Sciatic nerve (tissue), 2 donors: ENCODE data around the gene ARHGAP18. TPM values are rescaled to one million over a fixed set of nuclear protein-coding genes. Genes with fewer than 3 reads are reported as not detected.
A peak's percentile ranks its signal among the peaks of the same experiment; 100 is the strongest.
"Not testable (repeated sequence)": the region's sequence is repeated elsewhere in the genome, so short reads cannot be mapped to it uniquely, and the experiment has no call there.

Experiments used
- ATAC-seq: fragments of 200-7000 bp; cut with Tn5 transposase; one replicate; pipeline ENCODE4 v1.9.1; 2020; ENCODE audit warnings: mild to moderate bottlenecking, moderate library complexity
- DNase-seq: peaks from one replicate; pipeline ENCODE4 v3.0.0-alpha.2; 2020; ENCODE audit warnings: low spot score
- intact Hi-C: fragments of 100-400 bp; cut with DNase I; formaldehyde crosslinking; loops from one replicate; pipeline ENCODE4 v1.14.2; 2022
- total RNA-seq: library from RNA; stranded (reverse); fragmentation: NEBNext Ultra II Directional; extraction: Animal tissue kit (Norgen Biotek cat#: 25700); gene quantifications from one replicate; pipeline ENCODE4 v1.2.1, GENCODE V29; 2021
- donor health status: DM: no; HTN: no; CAD: no.
- donor health status: DM: no; HTN: no; CAD: no.

Gene ARHGAP18
- total RNA-seq, 1 donor from 2014 or later: 18.2 TPM

DNA sequence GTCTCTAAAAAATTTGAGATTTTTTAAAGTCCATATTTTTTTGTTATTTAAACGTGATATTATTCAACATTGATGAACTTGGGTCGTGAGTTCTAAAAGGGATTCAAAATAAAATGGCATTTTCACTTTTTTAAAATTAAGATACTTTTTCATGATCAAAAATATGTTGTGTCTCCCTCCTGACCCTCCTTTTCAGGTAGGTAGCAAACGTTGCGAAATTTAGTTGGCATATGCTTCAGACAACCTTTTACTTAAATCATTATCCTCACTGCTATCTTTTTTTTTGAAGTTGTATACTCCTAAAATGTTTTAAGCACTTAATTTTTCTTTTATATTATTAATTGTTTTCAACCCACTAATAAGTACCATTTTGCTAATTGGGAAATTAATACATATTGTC, 133.5 kb downstream of the ARHGAP18 start:
- ATAC-seq (no peak), DNase-seq (no peak)
- intact Hi-C loops: no loop called here

GRCh38 chr6:129575378-129576118, 134.4 kb downstream of the ARHGAP18 start:
- intact Hi-C loops: no loop called here
- DNase-seq: no peak
- ATAC-seq: peak; percentile 84

- DNase-seq, ATAC-seq, intact Hi-C loops: not testable (repeated sequence)
Measured at GRCh38 chr6:129574605-129575004, 135.4 kb downstream of the ARHGAP18 start.

- DNase-seq, ATAC-seq, intact Hi-C loops: not testable (repeated sequence)
Measured at GRCh38 chr6:129570929-129571328, 139.0 kb downstream of the ARHGAP18 start.

DNA sequence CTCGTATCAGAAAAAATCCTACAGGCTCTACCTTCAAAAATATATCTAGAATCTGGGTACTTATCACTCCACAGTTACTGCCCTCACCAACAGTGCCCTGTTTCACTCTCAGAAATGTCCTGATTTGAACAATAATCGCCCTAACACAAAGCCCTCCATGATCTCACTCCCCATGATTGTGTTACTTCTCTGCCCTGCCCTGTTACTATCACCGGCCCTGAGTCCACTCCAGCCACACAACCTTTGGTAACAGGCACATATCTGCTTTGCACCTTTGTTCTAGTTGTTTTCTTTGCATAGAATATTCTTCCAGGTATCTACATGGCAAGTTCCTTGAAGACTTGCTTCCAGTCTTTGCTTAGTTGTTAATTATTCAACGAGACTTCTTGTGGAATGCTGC, 142.0 kb downstream of the ARHGAP18 start:
- no peak for DNase-seq
- intact Hi-C loops: loop anchor here (10.0 kb wide), 1 partner anchor 73 kb away; no protein-coding TSS in a partner anchor
- ATAC-seq: no peak

DNA sequence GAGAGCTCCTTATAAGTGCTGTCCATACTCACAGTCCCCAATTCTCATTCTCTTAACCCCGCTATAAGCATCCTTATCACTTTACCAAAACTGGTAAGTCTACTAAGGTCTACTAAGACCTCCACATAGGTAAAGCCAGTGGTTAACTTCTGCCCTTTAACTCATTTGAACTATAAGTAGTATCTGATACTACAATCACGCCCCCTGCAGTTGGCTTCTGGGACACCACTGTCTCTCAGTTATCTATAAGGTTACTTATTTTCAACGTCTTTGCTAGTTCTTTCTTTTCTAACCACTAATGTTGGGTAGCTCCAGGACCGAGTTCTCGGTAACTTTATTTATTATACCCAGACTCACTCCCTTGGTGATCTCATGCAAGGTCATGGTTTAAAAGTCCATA, 142.6 kb downstream of the ARHGAP18 start:
- intact Hi-C loops: loop anchor here (10.0 kb wide), 1 partner anchor 73 kb away; no protein-coding TSS in a partner anchor
- ATAC-seq: no peak
- DNase-seq: no peak

- DNase-seq (no peak), ATAC-seq (no peak)
- intact Hi-C loops: loop anchor here (10.0 kb wide), 1 partner anchor 71 kb away; no protein-coding TSS in a partner anchor
Measured at GRCh38 chr6:129565811-129566210, 144.2 kb downstream of the ARHGAP18 start.

DNA sequence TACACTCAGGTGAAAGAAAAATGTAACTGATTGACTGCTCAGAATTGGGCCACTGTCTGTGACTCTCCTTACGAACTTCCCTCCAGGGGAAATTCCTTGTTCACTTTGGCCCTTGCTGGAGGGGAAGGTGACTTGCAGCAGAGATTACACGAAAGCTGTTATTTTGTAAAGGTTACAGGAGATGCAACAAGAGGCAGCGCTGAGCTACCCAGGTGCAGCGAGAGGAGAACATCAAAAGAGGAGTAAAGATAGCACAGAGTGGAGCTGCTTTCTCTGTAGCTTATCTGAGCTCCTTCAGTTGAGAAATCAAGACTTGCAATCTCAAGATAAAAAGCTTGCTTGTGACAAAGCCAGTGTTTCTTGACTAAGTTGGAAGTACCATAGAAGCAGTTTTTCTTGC, 144.6 kb downstream of the ARHGAP18 start:
- intact Hi-C loops: loop anchor here (10.0 kb wide), 1 partner anchor 71 kb away; no protein-coding TSS in a partner anchor
- DNase-seq (no peak), ATAC-seq (no peak)

GRCh38 chr6:129558248-129558647, 151.7 kb downstream of the ARHGAP18 start:
- intact Hi-C loops: no loop called here
- no peak for ATAC-seq
- no peak for DNase-seq

DNA sequence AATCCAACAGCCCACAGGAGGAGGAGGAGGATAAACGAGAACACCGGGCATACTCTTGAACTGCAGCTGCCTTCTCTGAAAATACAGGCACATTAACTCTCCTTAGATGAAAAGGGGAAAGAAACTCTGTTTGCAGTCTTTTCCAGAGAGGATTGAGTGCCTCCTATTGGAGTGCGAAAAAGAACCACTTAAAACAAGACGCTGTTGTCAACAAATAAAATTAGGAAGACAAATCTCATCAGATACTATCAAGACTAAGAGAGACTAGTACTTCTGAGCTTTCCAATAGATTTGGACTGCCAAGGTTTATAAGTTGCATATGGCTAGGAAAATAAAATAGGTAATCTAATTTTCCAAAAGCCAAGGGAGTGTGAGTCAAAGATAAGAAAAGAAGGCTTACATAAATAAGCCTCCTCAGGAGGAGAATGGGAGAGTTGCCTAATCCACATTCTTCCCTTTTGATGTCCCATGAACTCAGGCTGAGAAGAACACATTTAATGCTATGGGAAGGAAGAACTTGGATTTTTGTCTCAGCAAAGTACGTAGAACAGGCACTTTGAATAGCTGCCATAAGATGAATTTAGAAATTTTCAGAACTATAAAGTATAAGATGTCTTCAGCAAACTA, 154.7 kb downstream of the ARHGAP18 start:
- DNase-seq (no peak), ATAC-seq (no peak)
- intact Hi-C loops: no loop called here

DNA sequence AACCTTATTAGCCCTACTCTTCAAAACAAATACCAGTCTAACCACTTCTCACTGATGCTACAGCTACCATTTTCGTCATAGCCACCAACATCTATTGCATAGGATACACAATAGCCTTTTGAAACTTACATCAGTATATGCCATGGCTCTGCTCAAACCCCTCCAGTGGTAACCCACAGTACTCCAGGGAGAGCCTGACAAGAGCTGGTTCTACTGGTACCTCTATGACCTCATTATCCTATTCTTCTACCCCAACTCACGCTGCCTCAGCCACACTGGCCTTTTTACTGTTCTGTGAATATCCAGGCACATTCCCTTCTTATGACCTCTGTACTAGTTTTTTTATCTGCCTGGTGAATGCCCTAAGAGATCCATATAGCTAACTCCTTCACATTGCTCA, 157.6 kb downstream of the ARHGAP18 start:
- intact Hi-C loops: no loop called here
- ATAC-seq (no peak), DNase-seq (no peak)

DNA sequence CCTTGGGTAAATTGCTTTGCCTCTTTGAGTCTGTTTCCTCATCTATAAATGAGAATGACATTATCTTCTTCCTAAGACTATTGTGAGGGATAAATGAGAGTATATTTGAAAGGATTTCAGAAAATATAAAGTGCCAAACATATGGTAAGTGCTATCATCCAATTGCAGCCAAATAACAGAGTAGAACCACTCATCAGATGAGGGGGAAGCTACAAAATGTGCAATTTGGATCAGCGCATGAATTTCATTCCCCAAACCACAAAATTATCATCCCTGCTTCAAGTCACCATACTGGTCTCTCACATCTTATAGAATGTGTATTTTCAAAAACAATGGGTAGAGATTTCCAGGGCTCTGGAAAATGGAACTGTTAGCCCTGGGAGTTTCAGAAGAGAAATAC, 158.5 kb downstream of the ARHGAP18 start:
- intact Hi-C loops: no loop called here

GRCh38 chr6:129546702-129547101, 163.3 kb downstream of the ARHGAP18 start:
- no peak for ATAC-seq
- intact Hi-C loops: no loop called here

More for the DNA sequence above, 158.5 kb downstream of the ARHGAP18 start:
- no peak for DNase-seq
- no peak for ATAC-seq

GRCh38 chr6:129544892-129545612, 164.9 kb downstream of the ARHGAP18 start:
- intact Hi-C loops: no loop called here
- no peak for ATAC-seq
- no peak for DNase-seq

More at GRCh38 chr6:129546702-129547101, 163.3 kb downstream of the ARHGAP18 start:
- no peak for DNase-seq

DNA sequence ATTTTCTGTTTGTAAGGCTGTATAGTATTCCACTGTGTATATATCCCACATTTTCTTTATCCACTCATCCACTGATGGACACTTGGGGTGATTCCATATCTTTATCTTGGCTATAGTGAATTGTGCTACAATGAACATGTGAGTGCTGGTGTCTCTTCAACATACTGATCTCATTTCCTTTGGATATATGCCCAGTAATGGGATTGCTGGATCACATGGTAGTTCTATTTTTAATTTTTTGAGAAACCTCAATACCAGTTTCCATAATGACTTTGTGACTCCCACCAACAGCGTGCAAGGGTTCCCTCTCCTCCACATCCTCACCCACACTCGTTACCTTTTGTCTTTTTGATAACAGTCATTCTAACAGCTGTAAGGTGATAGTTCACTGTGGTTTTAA, 166.0 kb downstream of the ARHGAP18 start:
- ATAC-seq: no peak
- intact Hi-C loops: no loop called here

GRCh38 chr6:129542705-129543104, 167.3 kb downstream of the ARHGAP18 start:
- no peak for DNase-seq
- ATAC-seq: no peak
- intact Hi-C loops: no loop called here

More for the DNA sequence above, 166.0 kb downstream of the ARHGAP18 start:
- no peak for DNase-seq

- intact Hi-C loops: no loop called here
- DNase-seq: no peak
- ATAC-seq: no peak
Measured at GRCh38 chr6:129539032-129539431, 170.9 kb downstream of the ARHGAP18 start.

- no peak for DNase-seq
- intact Hi-C loops: no loop called here
- ATAC-seq: no peak
Measured at GRCh38 chr6:129536271-129536670, 173.7 kb downstream of the ARHGAP18 start.

GRCh38 chr6:129534926-129535325, 175.1 kb downstream of the ARHGAP18 start:
- ATAC-seq (no peak), DNase-seq (no peak)
- intact Hi-C loops: no loop called here
